Activated CD4-positive, alpha-beta T cell treated with anti-CD3 and anti-CD28 coated beads, Interleukin-2, amount 50 U/mL, for 24 hours (primary cell): Measurements from ENCODE around the gene RHOF.
A peak's percentile ranks its signal among the peaks of the same experiment; 100 is the strongest.

Experiments used
- DNase-seq, 2 donors: peaks; one replicate each; pipeline ENCODE4 v3.0.0-alpha.2; 2020; ENCODE audit warnings: low read depth in 1 of 2, low spot score in 1 of 2

Gene RHOF

GRCh38 chr12:121793440-121793837 is at the start of gene RHOF:
RHOF (minus strand) TSS chr12:121793688; CDS start chr12:121793633, 55 bp downstream.
- no peak for DNase-seq

GRCh38 chr12:121839993-121840761 is 46.7 kb upstream of the RHOF start:
- no peak for DNase-seq

GRCh38 chr12:121839106-121839992 is 45.9 kb upstream of the RHOF start:
- DNase-seq = peak; percentile 99

GRCh38 chr12:121838126-121838525 is 44.6 kb upstream of the RHOF start:
- DNase-seq = no peak

GRCh38 chr12:121837680-121838079 is 44.2 kb upstream of the RHOF start:
- DNase-seq = no peak

- no peak for DNase-seq
Measured at GRCh38 chr12:121831571-121832245, 38.2 kb upstream of the RHOF start.

- DNase-seq = no peak
Measured at GRCh38 chr12:121830588-121831265, 37.2 kb upstream of the RHOF start.

GRCh38 chr12:121830134-121830533 is 36.6 kb upstream of the RHOF start:
- DNase-seq = no peak

- DNase-seq = no peak
Measured at GRCh38 chr12:121829250-121829918, 35.9 kb upstream of the RHOF start.

GRCh38 chr12:121828826-121829225 is 35.3 kb upstream of the RHOF start:
- DNase-seq = no peak

GRCh38 chr12:121828306-121828705 is 34.8 kb upstream of the RHOF start:
- DNase-seq = no peak

- no peak for DNase-seq
Measured at GRCh38 chr12:121827351-121828099, 34.0 kb upstream of the RHOF start.

- DNase-seq = no peak
Measured at GRCh38 chr12:121826318-121827150, 33.0 kb upstream of the RHOF start.

- no peak for DNase-seq
Measured at GRCh38 chr12:121825041-121825523, 31.6 kb upstream of the RHOF start.

GRCh38 chr12:121823727-121824115 is 30.2 kb upstream of the RHOF start:
- DNase-seq = no peak

GRCh38 chr12:121823101-121823726 is 29.7 kb upstream of the RHOF start:
- DNase-seq = no peak

- no peak for DNase-seq
Measured at GRCh38 chr12:121822393-121823100, 29.1 kb upstream of the RHOF start.

- DNase-seq = no peak
Measured at GRCh38 chr12:121820056-121820455, 26.6 kb upstream of the RHOF start.
